ENCODE results near the gene NOXO1. TPM values are rescaled to one million over a fixed set of nuclear protein-coding genes. Genes with fewer than 3 reads are reported as not detected.
A peak's percentile ranks its signal among the peaks of the same experiment; 100 is the strongest.

The NOXO1 gene
- total RNA-seq, 4 donors from 2014 or later: not detected

- 86 to 91% methylated on average over 13 to 17 of the region's 27 CpGs for WGBS, 2 donors
- no peak for TF ChIP-seq POLR2A (IDR thresholded peaks at IDR 0.05)
- TF ChIP-seq CTCF (IDR thresholded peaks at IDR 0.05): no peak
- H3K27me3 ChIP-seq: no peaks in the 10 kb centered on the region
- H3K4me1 ChIP-seq: peaks cover 6 to 9% of the 10 kb centered on the region in 2 donors
- no peak overlapping the region for H3K4me3 ChIP-seq (replicated peaks in 1 of 3)
- H3K9me3 ChIP-seq: no peaks in the 10 kb centered on the region
- H3K36me3 ChIP-seq: peaks cover 51 to 54% of the 10 kb centered on the region in 2 donors
- intact Hi-C loops (cut with DNase I): no loop called here
- no peak for DNase-seq
- no peak overlapping the region for H3K27ac ChIP-seq
Observed at GRCh38 chr16:1998360-1998835, 17.1 kb upstream of the NOXO1 start.

- Histone ChIP-seq H3K36me3 (peaks cover 46 to 49% of the 10 kb centered on the region in 2 donors), H3K4me1 (peaks cover 9% of the 10 kb centered on the region in 2 donors), H3K4me3 (replicated peaks in 1 of 3) (no peak overlapping the region), H3K9me3 (no peaks in the 10 kb centered on the region), H3K27me3 (no peaks in the 10 kb centered on the region), H3K27ac (no peak overlapping the region)
- intact Hi-C loops (cut with DNase I): no loop called here
- no peak for TF ChIP-seq POLR2A (IDR thresholded peaks at IDR 0.05)
- TF ChIP-seq CTCF (IDR thresholded peaks at IDR 0.05): no peak
- no peak for DNase-seq
- WGBS, 2 donors: 86 to 94% methylated on average over 7 to 25 of the region's 26 CpGs
Observed at GRCh38 chr16:1997494-1998359, 16.5 kb upstream of the NOXO1 start.

- Histone ChIP-seq H3K4me3 (replicated peaks in 1 of 3) (no peak overlapping the region), H3K36me3 (peaks cover 10 to 11% of the 10 kb centered on the region in 2 donors), H3K4me1 (peaks cover 24 to 36% of the 10 kb centered on the region in 2 donors), H3K9me3 (no peaks in the 10 kb centered on the region), H3K27me3 (peaks cover 14% of the 10 kb centered on the region), H3K27ac (no peak overlapping the region)
- DNase-seq: peak; percentile 79 to 89
- no peak for TF ChIP-seq CTCF (IDR thresholded peaks at IDR 0.05)
- no peak for TF ChIP-seq POLR2A (IDR thresholded peaks at IDR 0.05)
- intact Hi-C loops (cut with DNase I): no loop called here
- 9 to 27% methylated on average over 1 to 2 of the region's 2 CpGs for WGBS, 2 donors
Observed at GRCh38 chr16:1993731-1994131, 12.5 kb upstream of the NOXO1 start.

- H3K27ac ChIP-seq: no peak overlapping the region
- peaks cover under 1 to 2% of the 10 kb centered on the region in 2 donors for H3K36me3 ChIP-seq
- TF ChIP-seq CTCF (IDR thresholded peaks at IDR 0.05) (no peak), POLR2A (IDR thresholded peaks at IDR 0.05) (no peak)
- H3K4me1 ChIP-seq: peaks cover 24 to 36% of the 10 kb centered on the region in 2 donors
- H3K27me3 ChIP-seq: peaks cover 14% of the 10 kb centered on the region
- no peak overlapping the region for H3K4me3 ChIP-seq (replicated peaks in 1 of 3)
- 20 to 29% methylated on average over 1 to 7 of the region's 50 CpGs for WGBS, 2 donors
- no peaks in the 10 kb centered on the region for H3K9me3 ChIP-seq
- no peak for DNase-seq
- intact Hi-C loops (cut with DNase I): no loop called here
Observed at GRCh38 chr16:1992704-1993317, 11.5 kb upstream of the NOXO1 start.

Measured in thyroid gland (tissue), 4 donors.